ENCODE data around the gene CMTM5.

Gene CMTM5

GRCh38 chr14:23413681-23414080 lies 36.8 kb downstream of the CMTM5 start:
- no peaks in the 10 kb centered on the region for H4K20me1 ChIP-seq (ENCODE audit: insufficient read depth)
- TF ChIP-seq CTCF (conservative IDR thresholded peaks at IDR 0.05; ENCODE audit: low read depth, low read length) = no peak
- H3K27ac ChIP-seq = no peak overlapping the region
- H3K79me2 ChIP-seq (ENCODE audit: insufficient read depth, low read depth) = no peaks in the 10 kb centered on the region
- peaks cover 9% of the 10 kb centered on the region; the same call in 1 of the 2 replicates for H3K27me3 ChIP-seq (ENCODE audit: insufficient read depth, low read depth)
- H3K4me1 ChIP-seq (ENCODE audit: low read depth, poor library complexity, severe bottlenecking) = no peaks in the 10 kb centered on the region
- no peak overlapping the region for H3K4me2 ChIP-seq
- no peaks in the 10 kb centered on the region for H3K36me3 ChIP-seq (ENCODE audit: insufficient read depth)
- H2AFZ ChIP-seq (ENCODE audit: low read depth) = no peak overlapping the region
- no peak overlapping the region for H3K9ac ChIP-seq
- H3K4me3 ChIP-seq (IDR thresholded peaks at IDR 0.05; ENCODE audit: insufficient read depth, low read depth, low read length) = no peak overlapping the region

- no peak for TF ChIP-seq CTCF (conservative IDR thresholded peaks at IDR 0.05; ENCODE audit: low read depth, low read length)
- no peak overlapping the region for H2AFZ ChIP-seq (ENCODE audit: low read depth)
- peaks cover 9% of the 10 kb centered on the region; the same call in 1 of the 2 replicates for H3K27me3 ChIP-seq (ENCODE audit: insufficient read depth, low read depth)
- H3K4me3 ChIP-seq (IDR thresholded peaks at IDR 0.05; ENCODE audit: insufficient read depth, low read depth, low read length) = no peak overlapping the region
- H4K20me1 ChIP-seq (ENCODE audit: insufficient read depth) = no peaks in the 10 kb centered on the region
- no peaks in the 10 kb centered on the region for H3K79me2 ChIP-seq (ENCODE audit: insufficient read depth, low read depth)
- H3K36me3 ChIP-seq (ENCODE audit: insufficient read depth) = no peaks in the 10 kb centered on the region
- no peak overlapping the region for H3K9ac ChIP-seq
- H3K4me2 ChIP-seq = no peak overlapping the region
- no peaks in the 10 kb centered on the region for H3K4me1 ChIP-seq (ENCODE audit: low read depth, poor library complexity, severe bottlenecking)
- no peak overlapping the region for H3K27ac ChIP-seq
Observed at GRCh38 chr14:23414254-23414653, 37.4 kb downstream of the CMTM5 start.

GRCh38 chr14:23414906-23415820 lies 38.3 kb downstream of the CMTM5 start:
- Histone ChIP-seq H4K20me1 (ENCODE audit: insufficient read depth) (no peaks in the 10 kb centered on the region), H3K36me3 (ENCODE audit: insufficient read depth) (no peaks in the 10 kb centered on the region), H3K27ac (no peak overlapping the region), H3K79me2 (ENCODE audit: insufficient read depth, low read depth) (no peaks in the 10 kb centered on the region), H3K4me1 (ENCODE audit: low read depth, poor library complexity, severe bottlenecking) (no peaks in the 10 kb centered on the region), H3K9ac (no peak overlapping the region), H3K27me3 (ENCODE audit: insufficient read depth, low read depth) (peaks cover 4% of the 10 kb centered on the region; the same call in 1 of the 2 replicates), H2AFZ (ENCODE audit: low read depth) (no peak overlapping the region), H3K4me2 (no peak overlapping the region), H3K4me3 (IDR thresholded peaks at IDR 0.05; ENCODE audit: insufficient read depth, low read depth, low read length) (no peak overlapping the region)
- no peak for TF ChIP-seq CTCF (conservative IDR thresholded peaks at IDR 0.05; ENCODE audit: low read depth, low read length)

- Histone ChIP-seq H3K4me2 (no peak overlapping the region), H3K27me3 (ENCODE audit: insufficient read depth, low read depth) (peaks cover 4% of the 10 kb centered on the region; the same call in 1 of the 2 replicates), H3K36me3 (ENCODE audit: insufficient read depth) (no peaks in the 10 kb centered on the region), H2AFZ (ENCODE audit: low read depth) (no peak overlapping the region), H4K20me1 (ENCODE audit: insufficient read depth) (no peaks in the 10 kb centered on the region), H3K4me3 (IDR thresholded peaks at IDR 0.05; ENCODE audit: insufficient read depth, low read depth, low read length) (no peak overlapping the region), H3K4me1 (ENCODE audit: low read depth, poor library complexity, severe bottlenecking) (peaks cover under 1% of the 10 kb centered on the region), H3K79me2 (ENCODE audit: insufficient read depth, low read depth) (no peaks in the 10 kb centered on the region), H3K9ac (no peak overlapping the region), H3K27ac (no peak overlapping the region)
- TF ChIP-seq CTCF (conservative IDR thresholded peaks at IDR 0.05; ENCODE audit: low read depth, low read length) = no peak
Observed at GRCh38 chr14:23415821-23416778, 39.3 kb downstream of the CMTM5 start.
